A673 (cell line): ENCODE results near the gene PDCD1. TPM values are rescaled to one million over a fixed set of nuclear protein-coding genes. Genes with fewer than 3 reads are reported as not detected.

Experiments
- BruUV-seq: library from RNA; stranded (reverse); fragments of 400-500 nt; replicated peaks from 2 replicates; lab custom pipeline; 2021; lab: Mats Ljungman, UMichigan
- CTCF ChIA-PET: fragments of 300-600 bp; sonication (Branson Sonifier 250); formaldehyde crosslinking; loops from one replicate; lab custom pipeline; 2022; ENCODE audit warnings: antibody characterized with exemption; lab: Charles Lee
- POLR2A ChIA-PET: fragments of 300-600 bp; sonication (Branson Sonifier 250); formaldehyde crosslinking; loops from one replicate; lab custom pipeline; 2022; ENCODE audit warnings: antibody characterized with exemption; ENCODE audit not compliant: low non-redundant PET; lab: Charles Lee
- DNase-seq: peaks from one replicate; pipeline ENCODE4 v3.0.0-alpha.2; 2015; ENCODE audit warnings: low spot score
- H3K27ac ChIP-seq: fragments of 200-600 bp; sonication (generic); 2 replicates; pipeline ENCODE4 v1.5.1; 2016; ENCODE audit warnings: mixed run types, low read depth, mild to moderate bottlenecking, mixed read lengths, antibody characterized with exemption, low read length; ENCODE audit not compliant: poor library complexity, severe bottlenecking
- H3K27me3 ChIP-seq: fragments of 200-600 bp; sonication (generic); replicated peaks from 2 replicates; pipeline ENCODE4 v1.6.1; 2017; ENCODE audit warnings: mixed run types, low read depth, mild to moderate bottlenecking, mixed read lengths, antibody characterized with exemption, low read length; ENCODE audit not compliant: insufficient read depth, poor library complexity
- H3K36me3 ChIP-seq: fragments of 200-600 bp; sonication (generic); 2 replicates; pipeline ENCODE4 v1.6.1; 2016; ENCODE audit warnings: mixed run types, mild to moderate bottlenecking, mixed read lengths, antibody characterized with exemption, low read length; ENCODE audit not compliant: insufficient read depth, poor library complexity, severe bottlenecking
- H3K4me1 ChIP-seq: fragments of 200-600 bp; sonication (generic); 2 replicates; pipeline ENCODE4 v1.6.1; 2017; ENCODE audit warnings: mixed run types, mild to moderate bottlenecking, mixed read lengths, antibody characterized with exemption, low read length; ENCODE audit not compliant: insufficient read depth, poor library complexity, severe bottlenecking
- H3K4me3 ChIP-seq: fragments of 200-600 bp; sonication (generic); 2 replicates; pipeline ENCODE4 v1.5.1; 2016; ENCODE audit warnings: low read depth, mixed run types, mild to moderate bottlenecking, mixed read lengths, low read length; ENCODE audit not compliant: poor library complexity, severe bottlenecking
- H3K9me3 ChIP-seq: fragments of 200-600 bp; sonication (generic); 2 replicates; pipeline ENCODE4 v1.6.1; 2016; ENCODE audit warnings: mixed run types, low read depth, mild to moderate bottlenecking, mixed read lengths, antibody characterized with exemption, low read length; ENCODE audit not compliant: poor library complexity, severe bottlenecking
- CTCF ChIP-seq: fragments of 300-800, 200-600 bp; sonication (generic); conservative IDR thresholded peaks from 2 replicates; pipeline ENCODE4 v1.5.1; 2017; ENCODE audit warnings: low read depth, mild to moderate bottlenecking, antibody characterized with exemption, low read length, moderate library complexity, mixed read lengths
- EZH2 ChIP-seq: fragments of 200-600 bp; sonication (generic); IDR thresholded peaks from 2 replicates; pipeline ENCODE4 v1.6.1; 2017; ENCODE audit warnings: borderline replicate concordance, low read depth, mild to moderate bottlenecking, mixed read lengths, antibody characterized with exemption, low read length; ENCODE audit not compliant: poor library complexity, severe bottlenecking
- intact Hi-C: fragments of 100-400 bp; cut with micrococcal nuclease; formaldehyde crosslinking; loops from one replicate; pipeline ENCODE4 v1.10.0; 2022; ENCODE audit not compliant: unreplicated experiment
- total RNA-seq: library from RNA; stranded (reverse); gene quantifications from 2 replicates; pipeline ENCODE4 v1.2.3, GENCODE V29; 2021

The PDCD1 gene
- total RNA-seq, 1 experiment from 2014 or later: 0.34 TPM

GRCh38 chr2:241848761-241849615, 9.7 kb downstream of the PDCD1 start:
- CTCF ChIA-PET: no interaction called here

GRCh38 chr2:241846406-241846805, 12.3 kb downstream of the PDCD1 start:
- no peaks in the 10 kb centered on the region for H3K9me3 ChIP-seq
- intact Hi-C loops: no loop called here
- no peaks in the 10 kb centered on the region for H3K36me3 ChIP-seq
- CTCF ChIA-PET: no interaction called here
- no peak for DNase-seq
- H3K4me1 ChIP-seq: peaks cover 14% of the 10 kb centered on the region
- H3K4me3 ChIP-seq: no peak overlapping the region
- no peak overlapping the region for H3K27ac ChIP-seq
- no peak for TF ChIP-seq EZH2
- TF ChIP-seq CTCF: no peak
- H3K27me3 ChIP-seq: no peaks in the 10 kb centered on the region
- no TSS peak for BruUV-seq
- POLR2A ChIA-PET: no interaction called here

More at GRCh38 chr2:241848761-241849615, 9.7 kb downstream of the PDCD1 start:
- TF ChIP-seq CTCF: no peak
- TF ChIP-seq EZH2: no peak
- no peak for DNase-seq
- Histone ChIP-seq H3K4me1 (peaks cover 14% of the 10 kb centered on the region), H3K4me3 (no peak overlapping the region), H3K36me3 (no peaks in the 10 kb centered on the region), H3K27ac (no peak overlapping the region), H3K9me3 (no peaks in the 10 kb centered on the region), H3K27me3 (no peaks in the 10 kb centered on the region)
- intact Hi-C loops: no loop called here
- no TSS peak for BruUV-seq
- POLR2A ChIA-PET: no interaction called here

- POLR2A ChIA-PET: no interaction called here
- TF ChIP-seq EZH2 (no peak), CTCF (no peak)
- TSS peak; percentile 60 for BruUV-seq
- intact Hi-C loops: no loop called here
- Histone ChIP-seq H3K4me3 (peak overlapping the region; percentile 48), H3K36me3 (no peaks in the 10 kb centered on the region), H3K27ac (peak overlapping the region; percentile 86), H3K9me3 (no peaks in the 10 kb centered on the region), H3K27me3 (no peaks in the 10 kb centered on the region), H3K4me1 (peaks cover 14% of the 10 kb centered on the region)
- no peak for DNase-seq
- CTCF ChIA-PET: no interaction called here
Measured at GRCh38 chr2:241844831-241845578, 13.7 kb downstream of the PDCD1 start.
